HG02763 (cell line): ENCODE data around the gene CAPN8.

ENCODE experiments used
- ATAC-seq: cut with Tn5 transposase; IDR thresholded peaks from one replicate; pipeline ENCODE4 v1.9.1; 2021; ENCODE audit warnings: mild to moderate bottlenecking, moderate library complexity; ENCODE audit not compliant: unreplicated experiment

Gene CAPN8

GRCh38 chr1:223665592-223666312 is at the start of gene CAPN8:
TSS of gene CAPN8 (minus strand) at chr1:223665701. CDS start at chr1:223665646, 55 bp downstream.
- no peak for ATAC-seq

- ATAC-seq, result no peak
Measured at GRCh38 chr1:223714849-223715603, 49.5 kb upstream of the CAPN8 start.

GRCh38 chr1:223714421-223714724 is 48.9 kb upstream of the CAPN8 start:
- no peak for ATAC-seq

GRCh38 chr1:223713546-223714420 is 48.3 kb upstream of the CAPN8 start:
- ATAC-seq, result no peak

- peak; percentile 30 for ATAC-seq
Measured at GRCh38 chr1:223712850-223713474, 47.5 kb upstream of the CAPN8 start.

- peak; percentile 71 for ATAC-seq
Measured at GRCh38 chr1:223712194-223712849, 46.8 kb upstream of the CAPN8 start, which contains the start of gene CAPN2. TSS of gene CAPN2 (plus strand) at chr1:223712539. CDS start at chr1:223712641, 102 bp downstream.

GRCh38 chr1:223711747-223712193 is 46.3 kb upstream of the CAPN8 start:
- ATAC-seq, result no peak

- ATAC-seq, result no peak
Measured at GRCh38 chr1:223711173-223711572, 45.7 kb upstream of the CAPN8 start.

GRCh38 chr1:223710179-223711133 is 45.0 kb upstream of the CAPN8 start:
- no peak for ATAC-seq

- ATAC-seq, result no peak
Measured at GRCh38 chr1:223709598-223709997, 44.1 kb upstream of the CAPN8 start.

GRCh38 chr1:223708651-223709268 is 43.3 kb upstream of the CAPN8 start:
- ATAC-seq, result no peak

GRCh38 chr1:223708001-223708359 is 42.5 kb upstream of the CAPN8 start:
- no peak for ATAC-seq

- no peak for ATAC-seq
Measured at GRCh38 chr1:223707256-223708000, 41.9 kb upstream of the CAPN8 start.

GRCh38 chr1:223706077-223706973 is 40.8 kb upstream of the CAPN8 start:
- no peak for ATAC-seq

- no peak for ATAC-seq
Measured at GRCh38 chr1:223704921-223705878, 39.7 kb upstream of the CAPN8 start.

- no peak for ATAC-seq
Measured at GRCh38 chr1:223703668-223704013, 38.1 kb upstream of the CAPN8 start.
